Measurements from ENCODE around the gene ATP6V1G2.

The ATP6V1G2 gene

DNA sequence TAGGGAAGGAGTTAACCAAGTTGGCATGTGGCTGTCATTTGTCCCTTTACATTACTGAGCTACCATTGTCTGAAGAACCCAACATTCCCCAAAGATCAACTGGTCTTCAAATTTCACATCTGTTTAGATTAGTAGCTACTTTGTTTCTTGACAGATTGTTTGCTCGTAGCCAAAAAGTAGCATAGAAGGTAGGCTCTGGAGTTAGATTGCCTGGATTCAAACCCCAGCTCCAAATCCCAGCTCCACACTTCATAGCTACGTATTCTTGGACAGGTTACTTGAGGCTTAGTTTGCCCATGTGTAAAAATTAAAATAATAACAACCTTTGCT is 2.1 kb upstream of the ATP6V1G2 start:
- no peak for DNase-seq (ENCODE audit: low read depth in 2 of 2)

DNA sequence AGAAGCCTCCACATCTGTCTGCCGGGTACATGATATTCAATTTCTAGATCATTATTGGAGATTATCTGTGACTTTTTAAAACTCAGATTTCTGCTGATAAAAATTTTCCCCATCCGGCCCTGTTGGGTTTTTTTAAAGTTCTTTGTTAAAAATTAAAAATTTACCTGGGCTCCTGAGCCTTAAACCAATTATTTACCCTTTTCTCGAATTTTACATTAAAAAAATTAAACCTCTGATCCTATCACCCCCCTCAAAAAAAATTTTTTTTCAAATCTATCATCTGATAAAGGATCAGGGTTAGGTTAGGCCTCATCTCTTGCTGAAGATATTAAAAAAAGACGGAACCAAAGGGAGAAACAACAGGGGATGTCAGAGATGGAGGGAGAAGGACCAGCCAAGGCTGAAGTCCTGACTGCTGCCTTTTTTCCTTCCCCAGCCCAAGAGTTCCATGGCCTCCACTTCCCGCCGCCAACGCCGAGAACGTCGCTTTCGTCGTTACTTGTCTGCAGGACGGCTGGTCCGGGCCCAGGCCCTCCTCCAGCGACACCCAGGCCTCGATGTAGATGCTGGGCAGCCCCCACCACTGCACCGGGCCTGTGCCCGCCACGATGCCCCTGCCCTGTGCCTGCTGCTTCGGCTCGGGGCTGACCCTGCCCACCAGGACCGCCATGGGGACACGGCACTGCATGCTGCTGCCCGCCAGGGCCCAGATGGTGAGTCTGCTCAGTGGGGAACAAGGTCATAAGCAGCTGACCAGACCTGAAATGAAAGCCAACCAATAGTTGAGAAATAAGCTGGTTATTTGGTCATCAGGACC is 1.5 kb upstream of the ATP6V1G2 start:
- DNase-seq (ENCODE audit: low read depth in 2 of 2) = no peak

DNA sequence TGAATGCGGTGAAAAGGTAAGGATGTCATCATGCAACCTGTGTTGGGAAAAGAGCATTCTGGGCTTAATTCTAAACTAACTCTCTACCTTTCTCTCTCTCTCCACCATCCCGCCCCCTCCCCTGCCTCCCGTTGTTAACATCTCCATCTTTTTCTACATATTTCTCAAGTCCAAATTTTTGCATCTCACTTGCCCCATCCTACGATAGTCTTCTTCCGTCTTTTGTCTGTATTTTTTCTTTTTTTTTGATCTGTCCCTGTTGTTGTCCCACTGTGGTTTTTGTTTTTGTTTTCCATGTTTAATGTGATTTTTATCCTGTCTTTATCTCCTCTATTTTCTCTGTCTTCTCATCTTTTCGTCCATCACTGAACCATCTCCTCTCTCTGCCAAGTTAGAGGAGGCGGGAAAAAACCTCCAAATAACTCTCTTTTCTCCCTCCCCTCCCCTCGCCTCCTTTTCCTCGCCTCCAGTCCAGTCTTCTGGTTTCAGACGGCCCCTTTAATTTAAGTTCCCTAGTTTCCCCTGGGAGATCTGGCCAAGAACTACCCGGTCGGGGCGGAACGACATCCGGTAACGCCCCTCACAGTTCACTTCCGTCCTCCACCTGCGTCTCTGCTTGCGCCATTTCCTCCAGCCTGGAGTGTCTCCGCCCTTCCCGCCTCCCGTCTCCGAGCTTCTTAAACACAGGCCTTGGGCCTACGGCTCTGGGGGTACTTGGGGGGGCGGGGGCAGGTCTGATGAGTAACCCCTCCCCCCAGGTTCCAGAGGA is 734 bp upstream of the ATP6V1G2 start, which contains the start of gene NFKBIL1:
Gene NFKBIL1, plus strand, starts transcription at position 651 of the 769 bp plus-strand sequence. Its CDS starts 87 bp downstream, at position 738.
- DNase-seq (ENCODE audit: low read depth in 2 of 2) = peak; percentile 88 to 91

DNA sequence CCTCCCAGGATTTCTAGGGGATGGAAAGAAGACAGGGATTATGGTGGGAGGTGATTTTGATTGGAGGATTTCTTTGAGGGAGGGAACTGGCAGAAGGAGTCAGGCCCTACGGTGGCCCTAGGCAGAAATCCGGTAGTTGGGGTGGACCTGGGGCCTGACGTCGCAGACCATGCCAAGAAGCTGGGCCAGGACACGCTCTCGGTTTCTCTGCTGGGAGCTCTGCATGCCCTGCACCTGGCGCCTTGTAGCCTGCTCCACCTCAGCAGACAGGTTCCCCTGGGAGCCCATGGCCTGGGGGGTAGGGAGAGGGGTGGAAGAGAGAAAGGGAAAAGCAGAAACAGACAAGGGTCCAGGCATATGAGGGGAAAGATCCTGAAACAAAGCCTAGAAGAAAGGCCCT is 1.1 kb downstream of the ATP6V1G2 start:
- DNase-seq (ENCODE audit: low read depth in 2 of 2) = no peak

DNA sequence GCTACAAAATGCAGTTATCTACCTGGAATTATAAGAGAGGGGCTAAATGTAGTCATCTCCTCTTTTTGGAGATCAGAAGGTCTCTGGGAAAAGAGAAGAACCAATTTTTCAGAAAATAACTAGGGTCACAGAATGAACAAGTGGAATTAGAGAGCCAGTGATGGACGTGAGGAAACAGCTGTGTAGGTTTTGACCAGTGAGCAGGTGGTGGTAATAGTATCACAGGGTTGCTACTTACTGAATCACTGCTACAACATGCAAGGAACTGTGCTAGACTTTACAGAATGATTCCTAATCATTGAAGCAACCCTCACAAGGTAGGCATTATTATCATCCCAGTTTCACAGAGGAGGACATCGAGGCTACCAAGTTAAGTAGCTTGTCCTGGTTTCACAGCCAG is 1.7 kb downstream of the ATP6V1G2 start:
- no peak for DNase-seq (ENCODE audit: low read depth in 2 of 2)

DNA sequence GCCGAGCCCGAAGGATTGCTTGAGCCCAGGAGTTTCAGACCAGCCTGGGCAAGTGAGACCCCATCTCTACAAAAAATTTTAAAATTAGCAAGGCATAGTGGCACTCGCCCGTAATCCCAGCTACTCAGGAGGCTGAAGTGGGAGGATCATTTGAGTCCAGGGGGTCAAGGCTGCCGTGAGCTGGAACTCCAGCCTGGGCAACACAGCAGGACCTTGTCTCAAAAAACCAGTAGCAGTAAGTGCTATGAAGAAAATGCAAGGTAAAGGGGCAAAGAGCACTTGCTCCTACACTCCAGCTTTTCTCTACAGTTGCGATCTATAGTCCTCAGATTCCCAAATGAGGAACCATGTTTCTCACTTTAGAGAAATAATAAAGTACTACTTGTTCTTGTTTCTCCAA is 2.8 kb downstream of the ATP6V1G2 start:
- no peak for DNase-seq (ENCODE audit: low read depth in 2 of 2)

- DNase-seq (ENCODE audit: low read depth in 2 of 2) = peak; percentile 85
Measured at GRCh38 chr6:31541658-31542521, 4.5 kb downstream of the ATP6V1G2 start, which contains the start of gene DDX39B. Gene DDX39B (minus strand): TSS chr6:31542003. CDS start chr6:31540532, 1,471 bp downstream.

GRCh38 chr6:31541059-31541657 is 5.2 kb downstream of the ATP6V1G2 start:
- peak in 1 of 2 experiments; percentile 65 for DNase-seq (ENCODE audit: low read depth in 2 of 2)

DNA sequence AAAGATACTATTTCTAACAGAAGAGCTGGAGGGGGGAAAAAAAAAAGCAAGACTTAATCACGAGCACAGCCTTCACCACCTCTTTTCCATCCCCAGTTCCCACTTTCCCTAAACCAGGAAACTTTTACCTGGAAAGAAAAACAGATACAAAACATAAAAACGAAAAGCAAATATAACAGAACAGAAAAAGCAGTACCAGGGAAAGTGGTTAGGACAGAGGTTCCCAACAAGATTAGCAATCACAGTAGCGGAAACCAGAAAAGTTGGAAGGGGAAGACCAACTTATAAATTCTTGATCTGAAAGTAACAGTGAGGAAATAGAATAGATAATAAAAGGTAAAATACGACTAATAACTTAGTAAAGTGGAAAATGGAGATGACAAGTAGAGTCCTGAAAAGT is 5.8 kb downstream of the ATP6V1G2 start:
- DNase-seq (ENCODE audit: low read depth in 2 of 2) = no peak

GRCh38 chr6:31538805-31539400 is 7.5 kb downstream of the ATP6V1G2 start:
- no peak for DNase-seq (ENCODE audit: low read depth in 2 of 2)

- no peak for DNase-seq (ENCODE audit: low read depth in 2 of 2)
Measured at GRCh38 chr6:31535538-31536324, 10.7 kb downstream of the ATP6V1G2 start.

DNA sequence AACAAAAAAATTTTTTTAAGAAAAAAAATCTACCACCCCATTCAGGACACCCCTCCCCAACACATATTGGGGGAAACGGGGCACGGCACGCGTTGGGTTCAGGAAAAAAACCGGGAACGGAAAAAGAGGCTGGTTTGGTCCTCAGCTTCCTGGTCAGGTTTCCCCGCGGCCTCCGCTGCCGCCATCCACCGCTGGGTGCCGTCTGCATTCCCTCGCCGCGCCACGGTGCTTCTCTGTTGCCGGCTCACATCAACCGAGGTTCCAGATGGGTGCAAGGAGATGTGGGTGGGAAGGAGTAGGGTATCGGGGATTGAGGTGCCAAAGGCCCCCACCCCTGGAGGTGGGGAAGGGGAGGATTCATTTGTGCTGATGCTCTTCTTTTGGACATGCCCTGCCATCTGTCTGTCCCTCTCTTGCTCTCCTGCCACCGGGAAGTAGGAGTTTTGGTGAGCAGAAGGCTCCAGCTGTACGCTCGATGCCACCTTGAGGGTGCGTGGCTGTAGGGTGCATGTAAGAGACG is 11.8 kb downstream of the ATP6V1G2 start:
- DNase-seq (ENCODE audit: low read depth in 2 of 2) = no peak

DNA sequence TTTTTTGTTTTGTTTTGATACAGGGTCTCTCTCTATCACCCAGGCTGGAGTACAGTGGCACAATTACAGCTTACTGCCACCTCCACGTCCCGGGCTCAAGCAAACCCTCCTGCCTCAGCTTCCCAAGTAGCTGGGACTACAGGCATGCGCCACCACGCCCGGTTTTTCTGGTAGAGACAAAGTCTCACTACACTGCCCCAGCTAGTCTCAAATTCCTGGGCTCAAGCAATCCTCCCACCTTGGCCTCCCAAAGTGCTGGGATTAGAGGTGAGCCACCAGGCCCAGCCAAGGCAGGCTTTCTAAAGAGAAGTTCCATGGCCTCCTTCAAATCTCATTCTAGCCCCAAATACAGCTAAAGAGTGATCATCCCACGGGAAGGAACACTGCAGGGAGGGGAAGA is 12.4 kb downstream of the ATP6V1G2 start:
- no peak for DNase-seq (ENCODE audit: low read depth in 2 of 2)

DNA sequence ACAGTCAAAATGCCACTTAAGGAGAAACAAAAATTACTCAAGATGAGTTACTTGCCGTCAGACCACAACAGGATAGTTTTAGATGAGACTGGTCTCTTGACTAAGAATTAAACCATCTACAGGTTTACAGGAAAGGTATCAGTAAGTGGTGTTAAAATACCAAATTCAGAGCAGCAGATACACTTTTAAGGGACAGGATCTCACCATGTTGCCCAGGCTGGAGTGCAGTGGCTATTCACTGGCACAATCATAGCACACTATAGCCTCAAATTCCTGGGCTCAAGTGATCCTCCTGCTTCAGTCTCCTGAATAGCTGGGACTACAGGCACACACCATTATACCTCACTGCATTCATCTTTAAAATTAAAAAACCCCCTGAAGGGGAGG is 13.0 kb downstream of the ATP6V1G2 start:
- DNase-seq (ENCODE audit: low read depth in 2 of 2) = no peak

DNA sequence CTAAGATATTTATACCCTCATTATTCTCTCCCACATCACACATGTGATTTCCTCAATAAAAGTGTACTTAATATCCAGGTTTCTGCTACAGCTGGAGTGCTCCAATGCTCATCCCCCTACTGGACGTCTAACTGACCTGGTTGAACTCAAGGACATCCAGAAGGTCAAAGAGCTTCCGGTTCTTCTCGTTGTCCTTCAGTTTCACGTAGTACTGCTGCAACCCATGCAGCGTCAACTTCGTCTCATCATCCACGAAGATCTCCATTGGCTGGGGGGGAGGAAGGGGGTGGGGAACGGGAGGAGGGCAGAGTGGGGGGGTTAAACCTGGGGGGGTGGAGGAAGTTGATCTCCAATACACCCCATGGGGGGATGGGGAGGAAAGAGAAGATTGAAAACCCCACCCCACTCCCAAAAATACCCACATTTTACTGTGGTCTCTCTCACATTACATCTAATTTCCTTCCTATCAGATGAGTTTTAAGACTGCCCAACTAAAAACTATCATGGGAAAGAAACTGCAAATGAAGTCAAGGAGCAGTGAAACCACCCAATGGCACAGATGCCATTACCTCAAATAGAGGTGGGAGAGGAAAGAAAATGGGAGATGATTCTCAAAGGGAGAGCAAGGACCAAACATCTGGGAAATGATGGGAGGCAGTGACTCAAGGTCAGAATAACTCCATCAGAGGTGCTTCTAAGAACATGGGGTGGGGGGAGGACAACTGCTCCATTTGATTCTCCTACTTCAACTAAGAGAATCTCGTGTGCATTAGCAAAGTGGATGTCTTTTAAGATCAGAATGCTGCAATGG is 13.6 kb downstream of the ATP6V1G2 start:
- DNase-seq (ENCODE audit: low read depth in 2 of 2) = no peak

DNA sequence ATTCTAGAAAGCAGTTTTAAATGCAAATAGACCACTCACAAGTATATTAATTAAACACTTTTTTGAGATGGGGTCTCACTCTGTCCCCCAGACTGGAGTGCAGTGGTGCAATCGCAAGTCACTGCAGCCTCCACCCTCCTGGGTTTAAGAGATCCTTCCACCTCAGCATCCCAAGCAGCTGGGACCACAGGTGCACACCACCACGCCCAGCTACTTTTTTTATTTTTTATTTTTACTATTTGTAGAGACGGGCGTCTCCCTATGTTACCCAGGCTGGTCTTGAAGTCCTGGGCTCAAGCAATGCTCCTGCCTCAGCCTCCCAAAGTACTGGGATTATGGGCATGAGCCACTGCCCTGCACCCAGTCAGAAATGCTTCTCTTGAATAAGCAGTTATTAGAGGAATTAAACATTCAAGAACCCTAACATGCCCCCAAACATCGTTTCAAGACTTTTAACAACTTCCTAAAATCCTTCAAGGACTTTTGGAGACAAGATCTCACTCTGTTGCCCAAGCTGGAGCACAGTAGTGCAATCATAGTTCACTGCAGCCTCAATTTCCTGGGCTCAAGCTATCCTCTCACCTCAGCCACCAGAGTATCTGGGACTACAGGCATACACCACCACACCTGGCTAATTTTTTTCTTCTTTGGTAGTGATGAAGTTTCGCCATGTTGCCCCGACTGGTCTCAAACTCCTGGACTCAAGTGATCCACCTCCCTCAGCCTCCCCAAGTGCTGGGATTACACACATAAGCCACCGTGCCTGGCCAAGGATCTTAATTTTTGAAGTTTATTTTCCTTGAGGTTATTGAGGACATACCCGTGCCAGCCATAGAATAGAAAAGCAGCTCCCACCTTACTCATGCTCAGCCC is 14.4 kb downstream of the ATP6V1G2 start:
- DNase-seq (ENCODE audit: low read depth in 2 of 2) = no peak

DNA sequence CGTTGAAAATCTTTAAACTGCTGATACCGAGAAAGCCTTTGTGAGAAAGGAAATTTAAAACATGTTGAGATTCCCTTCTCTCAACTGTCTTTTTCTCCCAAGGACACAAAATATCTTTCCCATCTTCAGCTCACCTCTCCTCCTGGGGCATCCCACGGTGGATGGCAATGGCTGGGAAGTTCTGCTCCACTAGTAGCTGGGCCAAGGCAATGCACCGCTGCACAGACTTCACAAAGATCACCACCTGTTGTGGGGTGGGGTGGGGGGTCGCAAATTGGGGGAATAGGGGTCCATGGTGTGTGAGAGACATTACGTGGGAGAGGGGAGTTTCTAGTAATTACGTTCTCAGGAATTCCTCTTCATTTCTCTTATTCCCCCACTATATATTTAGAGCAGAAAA is 15.2 kb downstream of the ATP6V1G2 start:
- no peak for DNase-seq (ENCODE audit: low read depth in 2 of 2)

- no peak for DNase-seq (ENCODE audit: low read depth in 2 of 2)
Measured at GRCh38 chr6:31530659-31531058, 15.7 kb downstream of the ATP6V1G2 start.

Data from stimulated activated CD4-positive, alpha-beta T cell treated with anti-CD3 and anti-CD28 coated beads, Interleukin-12 subunit alpha, Interleukin-12 subunit beta, amount 100 ng/mL, for 24 hours (primary cell).